Medulla oblongata (tissue), 1 donor: ENCODE results near the gene DIS3L.
"Not testable (repeated sequence)": the region's sequence is repeated elsewhere in the genome, so short reads cannot be mapped to it uniquely, and the experiment has no call there.

Experiments used
- DNase-seq: peaks from one replicate; pipeline ENCODE4 v3.0.0-alpha.2; 2015; ENCODE audit errors: extremely low spot score

DIS3L gene

DNA sequence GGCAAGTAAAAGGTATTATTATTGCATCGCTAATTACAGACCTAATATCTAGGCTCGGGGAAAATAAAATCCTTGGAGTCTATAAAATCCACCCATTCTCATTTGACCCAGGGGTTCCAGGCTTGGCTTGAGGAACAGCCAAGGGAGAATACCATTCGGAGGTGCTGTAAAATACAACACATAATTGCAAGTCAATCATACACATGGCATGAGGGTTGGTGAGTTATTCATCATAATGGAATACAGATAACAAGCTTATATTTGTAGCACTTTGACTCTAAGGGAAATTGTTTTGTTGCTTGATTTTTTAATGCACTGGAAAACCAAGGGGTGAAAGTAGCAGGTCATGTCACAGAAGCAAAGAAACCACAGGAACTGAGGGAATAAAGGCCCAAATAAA is 16.8 kb upstream of the DIS3L start:
- DNase-seq: no peak

DNA sequence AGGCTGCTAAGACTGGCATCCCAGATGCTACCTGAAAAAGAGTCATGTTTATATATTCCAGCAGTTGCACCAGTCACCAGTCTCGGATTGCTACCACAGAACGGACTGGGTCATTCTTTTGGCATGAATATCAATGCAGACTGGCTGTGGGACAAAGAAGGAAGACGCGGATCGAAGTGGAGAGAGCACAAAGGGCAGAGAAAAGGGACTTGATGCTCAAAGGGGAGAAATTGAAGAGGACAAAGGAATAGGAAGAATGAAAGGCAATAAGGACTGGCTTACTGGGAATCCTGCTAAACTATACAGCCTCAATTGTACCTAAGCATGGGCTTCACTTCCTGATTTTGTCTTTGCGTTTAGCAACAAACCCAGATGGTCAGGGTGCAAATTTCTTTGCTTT is 15.3 kb upstream of the DIS3L start:
- DNase-seq: no peak

DNA sequence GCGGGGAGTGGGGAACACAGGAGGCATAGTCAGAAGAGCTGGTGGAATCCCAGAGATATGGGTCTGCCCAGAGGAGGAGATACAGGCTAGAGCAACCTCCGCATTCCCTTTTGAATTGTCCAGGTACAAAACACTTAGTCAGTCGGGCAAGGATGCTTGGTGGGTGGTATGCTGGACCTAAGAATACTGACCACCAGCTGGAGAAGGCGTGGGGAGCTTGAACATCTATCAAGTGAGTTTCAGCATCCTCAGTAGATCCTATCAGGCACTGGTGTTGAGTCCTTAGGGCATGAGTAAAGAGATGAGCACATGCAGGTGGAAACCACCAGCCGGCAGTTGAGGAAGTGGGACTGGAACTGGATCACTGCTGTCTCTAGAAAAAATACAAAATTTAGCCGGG is 14.7 kb upstream of the DIS3L start:
- DNase-seq: no peak

DNA sequence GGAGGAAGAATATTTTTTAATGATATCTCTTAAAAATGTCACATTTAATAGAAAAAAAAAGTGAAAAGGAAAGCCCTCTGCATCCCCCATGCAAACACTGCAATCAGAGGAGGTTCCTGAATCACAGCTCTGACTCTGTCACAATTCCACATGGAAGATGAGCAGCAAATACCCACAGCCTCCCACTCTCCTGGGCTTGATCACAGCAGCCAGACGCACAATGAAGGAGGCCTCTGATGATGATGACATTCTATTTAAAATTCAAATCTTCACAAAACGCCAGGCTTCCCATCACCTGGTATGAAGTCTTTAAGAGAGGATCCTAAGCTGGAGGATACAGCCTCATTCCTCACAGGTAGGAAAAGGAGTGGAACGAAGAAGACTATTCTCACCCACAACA is 9.1 kb upstream of the DIS3L start:
- DNase-seq: no peak

DNA sequence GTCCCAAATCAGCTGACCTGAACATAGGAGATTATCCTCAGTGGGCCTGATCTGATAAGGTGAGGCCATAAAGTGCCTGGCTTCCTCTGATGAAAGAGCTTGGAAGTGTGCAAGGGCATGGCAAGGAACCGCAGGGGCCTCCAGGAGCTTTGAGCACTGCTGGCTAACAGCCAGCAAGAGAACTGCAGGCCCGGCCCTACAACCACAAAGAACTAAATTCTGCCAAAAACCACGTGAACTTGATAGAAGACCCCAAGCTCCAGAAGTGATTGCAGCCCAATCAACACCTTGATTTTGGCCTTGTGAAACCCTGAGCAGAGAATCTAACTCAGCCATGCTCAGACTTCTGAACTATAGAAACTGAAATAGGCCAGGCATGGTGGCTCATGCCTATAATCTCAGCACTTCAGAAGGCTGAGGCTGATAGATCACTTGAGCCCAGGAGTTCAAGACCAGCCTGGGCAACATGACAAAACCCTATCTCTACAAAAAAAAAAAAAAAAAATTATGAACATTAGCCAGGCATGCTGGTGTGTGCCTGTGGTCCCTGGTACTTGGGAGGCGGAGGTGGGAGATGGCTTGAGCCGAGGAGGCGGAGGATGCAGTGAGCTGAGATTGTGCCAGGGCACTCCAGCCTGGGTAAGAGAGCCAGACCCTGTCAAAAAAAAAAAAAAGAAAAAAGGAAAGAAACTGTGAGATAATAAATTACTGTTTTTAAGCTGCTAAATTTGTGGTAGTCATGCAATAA is 7.7 kb upstream of the DIS3L start:
- DNase-seq: no peak

DNA sequence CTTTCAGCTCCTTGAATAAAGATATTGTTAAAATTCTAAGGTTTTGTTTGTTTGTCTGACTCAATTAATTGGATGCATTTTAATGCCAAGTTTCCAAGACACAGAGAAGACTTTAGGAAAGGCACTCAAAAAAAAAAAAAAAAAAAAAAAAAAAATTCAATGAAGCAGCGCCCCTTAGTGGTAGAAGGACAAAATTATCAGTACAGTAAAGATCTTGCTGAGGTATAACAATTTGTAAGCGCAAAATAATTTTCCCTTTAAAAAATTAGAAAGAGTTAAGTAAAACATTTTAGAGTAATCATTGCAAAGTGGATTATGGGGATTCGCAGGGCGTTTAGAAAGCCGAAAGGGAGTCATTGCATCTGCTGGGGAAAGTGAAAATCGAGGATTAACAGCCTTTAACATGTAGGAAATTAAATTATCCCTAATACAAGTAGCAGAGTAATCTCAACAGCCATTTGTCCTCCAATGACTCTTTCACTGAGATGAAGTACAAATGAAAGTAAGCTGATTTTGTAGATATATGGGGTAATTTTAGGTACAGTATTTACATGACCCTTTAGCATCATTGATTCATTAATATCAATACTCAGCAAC is 5.8 kb upstream of the DIS3L start:
- DNase-seq: peak; percentile 76

DNA sequence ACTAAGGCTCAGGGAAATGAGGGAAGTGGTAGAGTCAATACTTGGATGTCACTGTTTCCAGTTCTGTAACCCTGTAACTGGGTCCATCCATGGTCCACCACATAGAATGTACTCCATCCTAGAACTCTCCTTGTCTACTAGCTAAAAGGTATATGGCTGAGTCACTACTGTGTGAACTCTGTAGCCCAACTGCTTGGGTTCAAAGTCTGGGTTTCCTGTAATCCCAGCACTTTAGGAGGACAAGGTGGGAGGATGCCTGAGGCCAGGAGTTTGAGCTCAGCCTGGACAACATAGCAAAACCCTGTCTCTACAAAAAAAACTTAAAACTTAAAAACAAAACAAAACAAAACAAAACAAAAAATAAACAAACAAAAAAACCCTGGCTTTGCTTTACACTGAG is 5.3 kb upstream of the DIS3L start:
- no peak for DNase-seq

DNA sequence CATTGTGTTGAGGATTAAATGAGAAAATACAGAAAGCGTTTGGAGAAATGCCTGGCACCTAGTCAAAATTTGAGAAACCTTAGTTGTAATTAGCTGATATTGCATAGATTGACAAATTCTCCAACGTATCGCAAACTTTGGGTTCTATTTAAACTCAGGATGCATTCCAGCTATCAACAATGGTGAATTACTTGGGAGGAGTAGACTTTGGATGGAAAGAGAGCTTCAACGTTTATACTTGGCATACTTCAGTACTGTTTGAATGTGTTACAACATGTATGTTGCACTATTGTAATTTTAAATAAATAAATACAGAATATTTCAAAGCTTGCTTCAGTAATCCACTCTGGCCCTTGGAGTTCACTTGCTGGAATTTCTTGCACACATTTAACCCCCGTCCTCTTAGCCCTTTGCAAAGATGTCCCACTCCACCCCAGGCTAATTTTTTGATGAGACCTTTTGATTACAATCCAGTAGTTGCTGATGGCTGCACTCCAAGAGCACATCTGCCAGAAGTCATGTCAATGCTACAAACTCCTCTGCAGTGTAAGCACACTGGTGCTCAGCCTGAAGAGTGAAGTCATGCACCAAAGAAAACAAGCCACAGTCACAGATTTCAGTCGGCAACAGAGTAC is 4.7 kb upstream of the DIS3L start:
- no peak for DNase-seq

DNA sequence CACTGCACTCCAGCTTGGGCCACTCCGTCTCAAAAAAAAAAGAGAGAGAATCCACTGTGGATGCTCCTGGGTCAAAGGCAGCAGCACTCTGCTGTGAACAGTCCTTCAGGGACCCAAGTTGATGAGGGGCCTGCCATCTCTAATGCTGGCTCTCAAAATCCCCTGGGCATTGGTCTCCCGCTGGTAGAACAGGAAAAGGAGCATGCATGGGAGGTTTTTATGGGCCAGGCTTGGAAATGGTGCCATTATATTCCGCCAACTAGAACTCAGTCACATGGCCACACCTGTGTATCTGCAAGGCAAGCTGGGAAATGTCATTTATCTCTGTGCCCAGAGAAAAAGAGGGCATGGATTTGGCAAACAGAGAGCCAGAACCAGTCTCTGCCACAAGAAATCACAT is 3.4 kb upstream of the DIS3L start:
- DNase-seq: no peak

DNA sequence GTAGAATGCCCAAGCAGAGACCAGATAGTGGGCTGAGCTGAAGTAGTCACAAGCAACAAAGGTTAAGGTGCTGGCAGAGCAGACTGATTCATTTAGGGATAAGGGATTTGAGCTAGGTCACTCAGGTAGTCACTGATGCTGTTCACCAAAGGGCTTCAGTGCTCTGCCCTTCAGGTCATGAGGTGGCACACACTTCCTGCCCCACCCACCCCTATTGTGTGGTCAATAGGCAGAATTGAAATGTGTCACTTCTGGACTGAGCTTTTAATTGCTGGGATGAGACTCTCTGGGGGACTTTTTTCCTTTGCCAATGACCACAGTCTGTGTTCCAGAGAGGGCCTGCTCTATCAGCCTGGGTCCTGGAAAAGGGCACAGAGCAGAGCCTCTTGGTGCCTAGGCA is 2.9 kb upstream of the DIS3L start:
- no peak for DNase-seq

DNA sequence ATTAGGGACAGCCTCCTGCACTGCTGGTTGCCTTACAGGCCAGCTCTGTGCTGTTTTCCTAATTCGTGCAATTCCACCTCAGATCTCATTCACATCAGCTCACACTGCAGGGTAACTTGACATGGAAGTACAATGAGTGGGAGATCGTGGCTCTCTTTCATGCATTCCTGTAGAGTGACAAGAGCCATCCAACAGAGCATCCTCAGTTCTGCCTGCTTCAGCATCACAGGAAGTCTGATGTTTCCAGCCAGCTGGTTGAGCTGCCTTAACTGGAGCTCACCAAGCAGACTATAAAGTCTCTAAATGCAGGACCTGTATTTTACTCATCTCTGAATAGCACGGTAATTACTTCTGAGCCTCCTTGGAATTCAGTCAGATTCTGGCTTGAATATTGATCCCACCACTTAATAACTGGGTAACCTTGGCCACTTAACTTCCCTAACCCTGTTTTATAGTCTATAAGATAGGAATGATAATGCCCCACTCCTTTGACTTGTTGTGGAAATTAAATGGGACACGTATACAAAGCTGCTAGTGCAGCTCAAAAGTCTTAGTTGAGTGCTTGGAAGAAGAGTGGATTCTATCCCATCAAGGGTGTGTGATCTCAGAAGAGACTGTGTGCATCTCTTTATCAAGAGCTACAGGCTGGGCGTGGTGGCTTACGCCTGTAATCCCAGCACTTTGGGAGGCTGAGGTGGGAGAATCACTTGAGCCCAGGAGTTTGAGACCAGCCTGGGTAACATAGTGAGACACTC is 1.4 kb upstream of the DIS3L start:
- DNase-seq: peak; percentile 35

DNA sequence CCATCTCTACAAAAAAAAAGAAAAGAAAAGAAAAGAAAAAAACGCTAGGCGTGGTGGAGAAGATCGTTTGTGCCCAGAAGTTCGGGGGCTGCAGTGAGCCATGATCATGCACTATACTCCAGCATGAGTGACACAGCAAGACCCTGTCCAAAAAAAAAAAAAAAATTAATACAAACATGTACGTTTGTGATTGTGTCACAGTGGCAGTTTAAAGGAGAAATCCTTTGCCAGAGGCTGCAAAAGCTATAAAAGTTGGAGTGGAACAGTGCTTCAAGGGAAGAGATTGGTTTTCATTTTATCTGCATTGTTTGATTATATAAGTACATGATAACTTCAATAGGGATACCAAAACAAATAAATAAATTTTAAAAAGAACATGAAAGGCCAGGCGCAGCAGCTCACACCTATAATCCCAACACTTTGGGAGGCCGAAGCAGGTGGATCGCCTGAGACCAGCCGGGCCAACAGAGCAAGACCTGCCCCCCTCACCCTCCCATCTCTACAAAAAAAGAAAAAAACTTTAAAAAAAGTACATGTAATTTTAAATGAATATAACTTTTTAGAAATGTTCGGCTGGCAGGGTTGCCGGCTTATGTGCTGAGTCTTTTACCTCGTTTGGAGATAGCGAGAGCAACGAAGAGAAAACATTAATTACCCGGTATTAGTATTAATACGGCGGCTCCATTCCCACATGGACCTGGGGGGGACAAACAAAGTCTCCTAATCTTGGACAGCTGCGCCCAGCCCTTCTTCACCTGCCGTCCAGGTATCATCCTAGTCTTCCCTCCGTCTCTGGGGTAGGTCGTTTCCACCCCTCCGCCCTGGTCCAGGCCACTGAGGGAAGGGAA is 573 bp upstream of the DIS3L start:
- no peak for DNase-seq

DNA sequence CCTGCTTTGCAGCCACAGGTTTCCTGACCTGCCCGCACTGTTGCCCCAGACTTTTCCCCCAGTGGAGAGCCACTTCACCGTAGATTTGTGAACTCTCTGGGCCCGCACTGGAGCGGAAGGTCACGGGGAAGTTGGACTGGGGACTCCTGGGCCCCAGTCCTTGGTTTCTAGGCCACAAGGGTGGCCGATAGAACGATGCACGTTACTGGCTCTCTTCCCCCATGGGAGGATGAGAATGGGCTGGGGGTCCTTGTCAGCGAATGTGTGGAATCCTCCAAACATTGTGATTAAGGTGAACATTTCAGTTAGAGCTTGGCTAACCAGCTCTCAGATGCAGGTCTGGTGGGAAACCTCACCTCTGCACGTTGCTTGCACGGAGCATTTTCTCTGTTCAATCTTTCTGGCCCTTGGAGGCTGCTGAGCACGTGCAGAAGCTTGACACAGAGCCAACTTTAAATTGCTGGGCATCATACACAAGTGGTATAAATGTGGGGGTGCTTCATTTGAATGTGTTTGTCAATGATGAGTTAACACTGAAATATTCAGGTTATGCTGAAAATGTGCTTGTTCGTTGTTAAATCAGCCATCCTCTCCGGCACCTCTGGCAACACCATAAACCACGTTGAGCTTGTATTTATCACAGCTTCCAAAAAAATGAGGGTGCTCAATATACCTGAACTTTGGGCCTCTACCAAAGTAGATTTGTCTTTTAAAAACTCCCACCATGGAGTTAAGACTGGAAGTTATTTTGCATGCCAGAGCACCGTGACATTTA is 976 bp downstream of the DIS3L start:
- DNase-seq: peak; percentile 42

DNA sequence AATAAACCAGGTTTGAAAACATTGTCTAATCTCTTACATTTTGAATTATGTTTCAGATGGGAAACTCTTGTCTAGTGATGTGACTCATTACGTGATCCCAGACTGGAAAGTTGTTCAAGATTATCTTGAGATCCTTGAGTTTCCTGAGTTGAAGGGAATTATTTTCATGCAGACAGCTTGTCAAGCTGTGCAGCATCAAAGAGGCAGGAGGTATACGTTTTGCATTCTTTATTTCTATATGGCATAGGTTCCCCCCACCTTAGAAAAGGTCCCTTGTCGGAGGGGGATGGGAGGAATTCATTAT is 1.5 kb downstream of the DIS3L start:
- no peak for DNase-seq

DNA sequence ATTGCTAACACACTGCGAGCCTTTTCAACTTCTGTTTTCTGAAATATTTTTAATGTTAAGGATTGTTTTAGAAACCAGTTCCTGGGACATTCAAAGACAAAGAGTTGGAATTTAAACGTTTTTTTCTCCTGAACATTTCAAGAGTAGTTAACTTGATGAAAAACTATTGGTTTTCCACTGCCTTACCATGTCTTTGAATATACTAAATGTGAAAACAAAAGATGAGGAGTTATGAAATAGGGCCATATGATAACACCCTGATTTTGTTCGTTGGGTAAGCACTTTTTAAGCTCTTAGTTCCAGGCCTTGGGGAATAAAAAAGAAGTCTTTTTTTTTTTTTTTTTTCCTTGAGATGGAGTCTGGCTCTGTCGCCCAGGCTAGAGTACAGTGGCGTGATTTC is 2.8 kb downstream of the DIS3L start:
- no peak for DNase-seq

DNA sequence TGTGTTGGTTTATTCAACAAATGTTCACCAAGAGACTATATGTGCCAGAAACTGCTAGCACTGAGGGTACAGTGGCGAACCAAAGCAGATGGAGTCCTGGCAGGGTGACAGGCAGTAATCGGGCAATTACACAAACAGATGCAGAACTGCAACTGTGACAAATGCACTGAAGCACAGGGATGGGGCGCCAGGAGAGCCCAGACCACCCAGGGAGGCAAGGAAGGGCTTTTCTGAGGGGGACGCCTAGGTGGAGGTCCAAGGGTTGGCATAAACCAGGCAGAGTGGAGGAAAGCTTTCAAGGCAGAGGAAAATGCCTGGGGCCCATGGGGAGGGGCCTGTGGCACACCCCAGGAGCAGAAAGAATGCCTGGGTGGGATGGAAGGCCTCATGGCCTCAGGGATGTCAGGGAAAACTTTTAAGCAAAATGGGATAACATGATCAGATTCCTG is 5.5 kb downstream of the DIS3L start:
- DNase-seq: no peak

DNA sequence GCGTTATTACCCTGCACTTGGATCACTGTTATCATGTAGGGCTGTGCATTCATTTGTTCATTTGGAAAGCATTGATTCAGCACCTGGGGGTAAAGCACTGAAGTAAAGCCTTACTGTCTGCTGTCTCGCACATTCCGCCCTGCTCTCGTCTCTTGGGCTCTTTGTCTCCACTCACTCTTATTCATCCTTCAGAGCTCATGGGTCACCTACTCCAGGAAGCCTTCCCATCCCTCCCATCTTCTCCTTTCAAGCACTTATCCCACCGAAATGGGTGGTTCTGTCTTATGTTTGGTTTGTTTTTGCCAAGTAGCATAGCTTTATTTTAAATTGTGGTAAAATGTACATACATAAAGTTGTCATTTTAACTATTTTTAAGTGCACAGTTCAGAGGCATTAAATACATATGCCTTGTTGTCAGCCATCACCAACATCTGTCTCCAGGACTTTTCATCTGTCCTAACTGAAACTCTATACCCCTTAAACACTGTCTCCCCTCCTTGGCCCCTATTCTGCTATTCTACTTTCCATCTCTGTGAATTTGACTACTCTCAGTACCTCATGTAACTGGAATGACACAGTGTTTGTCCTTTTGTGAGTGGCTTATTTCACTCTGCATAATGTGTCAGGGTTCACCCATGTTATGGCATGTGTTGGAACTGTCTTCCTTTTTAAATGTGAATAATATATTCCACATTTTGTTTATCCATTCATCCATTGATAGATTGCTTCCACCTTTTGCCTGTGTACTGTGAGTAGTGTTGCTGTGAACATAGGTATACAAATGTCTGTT is 9.3 kb downstream of the DIS3L start:
- DNase-seq: no peak

DNA sequence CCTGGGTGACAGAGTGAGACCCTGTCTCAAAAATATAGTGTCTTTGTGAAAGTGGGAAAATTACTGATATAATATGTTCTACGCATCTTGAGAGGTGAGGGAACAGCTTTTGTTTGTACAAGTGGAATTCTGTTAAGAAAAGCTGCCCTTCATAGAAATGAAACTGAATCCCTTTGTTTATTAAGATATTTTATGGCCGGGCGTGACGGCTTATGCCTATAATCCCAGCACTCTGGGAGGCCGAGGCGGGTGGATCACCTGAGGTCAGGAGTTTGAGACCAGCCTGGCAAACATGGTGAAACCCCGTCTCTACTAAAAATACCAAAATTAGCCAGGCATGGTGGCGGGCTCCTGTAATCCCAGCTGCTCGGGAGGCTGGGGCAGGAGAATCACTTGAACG is 11.1 kb downstream of the DIS3L start:
- not testable (repeated sequence) for DNase-seq

DNA sequence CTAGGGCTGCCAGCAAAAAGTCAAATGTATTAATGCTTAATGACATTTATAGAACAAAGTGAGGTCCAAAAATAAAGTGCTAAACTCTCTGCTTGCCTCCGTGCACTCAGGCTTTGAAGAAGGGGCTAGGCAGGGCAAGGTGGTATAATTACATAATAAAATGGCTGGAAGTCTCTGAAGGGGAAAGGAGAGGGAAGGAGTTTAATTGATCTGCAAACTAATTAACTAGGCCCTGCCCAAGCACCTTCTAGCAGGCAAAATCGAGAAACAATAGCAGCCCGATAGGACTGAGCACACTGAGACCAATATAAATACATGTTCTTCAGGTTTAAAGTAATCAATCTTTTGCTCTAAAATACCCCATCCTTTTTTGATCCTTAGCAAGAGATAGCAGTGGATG is 13.0 kb downstream of the DIS3L start:
- no peak for DNase-seq

DNA sequence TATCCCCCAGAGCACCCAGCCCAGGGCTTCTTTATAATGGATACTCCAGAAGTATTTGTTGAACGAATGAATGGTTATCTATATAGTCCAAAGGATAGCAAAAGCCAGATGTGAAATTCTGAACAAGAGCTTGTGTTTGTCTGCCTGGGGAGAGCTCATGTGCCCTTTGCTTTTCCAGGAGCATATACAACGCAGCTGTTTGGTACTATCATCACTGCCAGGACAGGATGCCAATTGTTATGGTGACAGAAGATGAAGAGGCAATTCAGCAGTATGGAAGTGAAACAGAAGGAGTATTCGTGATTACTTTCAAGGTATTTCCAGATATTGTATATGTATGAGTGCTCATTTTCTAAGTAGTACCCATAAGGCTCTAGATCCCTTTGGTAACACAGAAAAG is 15.2 kb downstream of the DIS3L start:
- DNase-seq: no peak
